ENCODE measurements around the gene HYAL3. TPM values are rescaled to one million over a fixed set of nuclear protein-coding genes. Genes with fewer than 3 reads are reported as not detected.
A peak's percentile ranks its signal among the peaks of the same experiment; 100 is the strongest.

The HYAL3 gene
- total and polyA plus RNA-seq, 2 experiments from 2014 or later = 2.4 to 7.1 TPM

DNA sequence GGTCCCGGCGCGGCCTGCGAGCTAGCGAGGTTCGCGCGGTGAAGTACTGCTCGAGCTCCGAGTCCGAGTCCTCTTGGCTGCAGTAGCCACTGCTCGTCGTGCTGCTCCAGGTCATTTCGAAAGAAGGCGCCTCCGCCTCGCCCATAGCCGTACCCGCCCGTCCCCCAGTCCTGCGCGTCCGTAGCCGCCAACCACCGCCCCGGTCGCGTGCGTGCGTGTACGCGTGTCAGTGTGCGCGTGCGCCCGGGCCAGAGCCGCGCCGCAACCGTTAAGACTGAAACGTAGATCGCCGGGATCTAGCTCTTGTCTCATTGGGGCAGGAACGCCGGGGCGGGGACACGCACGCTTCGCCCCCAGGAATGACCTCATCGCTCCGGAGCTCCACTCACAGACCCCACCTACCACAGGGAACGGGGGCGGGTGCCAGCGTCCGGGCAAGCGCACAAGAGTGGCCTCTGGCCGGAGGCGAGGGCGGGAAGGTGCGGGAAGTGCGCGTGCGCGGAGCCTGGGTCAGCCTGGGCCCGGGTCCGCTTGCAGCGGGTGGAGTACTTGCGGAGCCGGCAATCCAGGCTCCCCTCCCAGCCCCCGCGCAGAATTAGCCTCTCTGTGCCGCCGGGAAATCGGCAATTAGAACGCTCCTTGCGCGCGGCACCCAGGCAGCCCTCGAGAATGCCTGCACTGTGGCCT, 38.1 kb upstream of the HYAL3 start (continued):
- TF ChIP-seq ZNF462 (CRISPR knock-in tag; IDR thresholded peaks at IDR 0.05) (no peak), ZNF114 (CRISPR knock-in tag; IDR thresholded peaks at IDR 0.05) (no peak), CREB1 (CRISPR knock-in tag; IDR thresholded peaks at IDR 0.05; ENCODE audit: low read depth) (peak; percentile 56), EZH2 (IDR thresholded peaks at IDR 0.05; ENCODE audit: low read depth, unreplicated experiment) (no peak)

GRCh38 chr3:50336452-50337174, 37.4 kb upstream of the HYAL3 start:
- peak overlapping the region; percentile 87 for H3K27ac ChIP-seq (ENCODE audit: low read depth)
- peaks cover 34% of the 10 kb centered on the region for H3K4me1 Mint-ChIP-seq
- DNase-seq (ENCODE audit: low spot score) (peak; percentile 41), ATAC-seq (peak; percentile 4)
- H3K27ac Mint-ChIP-seq = peak overlapping the region; percentile 65
- H3K4me3 ChIP-seq = peak overlapping the region; percentile 97
- H3K36me3 Mint-ChIP-seq (ENCODE audit: low read depth) = peaks cover 6% of the 10 kb centered on the region
- H3K79me2 ChIP-seq (replicated peaks; ENCODE audit: insufficient read depth) = peaks cover 36% of the 10 kb centered on the region
- peaks cover 3% of the 10 kb centered on the region; the same call in 1 of the 3 replicates for H3K9me3 Mint-ChIP-seq
- peak overlapping the region; percentile 90 for H3K4me3 Mint-ChIP-seq
- peak overlapping the region; percentile 91; the same call in 1 of the 2 replicates for H2AFZ ChIP-seq
- H3K27me3 ChIP-seq (ENCODE audit: insufficient read depth) = peaks cover 36% of the 10 kb centered on the region
- H3K4me1 ChIP-seq (ENCODE audit: insufficient read depth) = peaks cover 24% of the 10 kb centered on the region
- 0 out of 2 replicates have a peak, but pooled peaks cover 4% of the 10 kb centered on the region for H3K36me3 ChIP-seq (ENCODE audit: insufficient read depth)
- H3K27me3 Mint-ChIP-seq (ENCODE audit: insufficient read depth, low read depth, poor library complexity) = peaks cover 44% of the 10 kb centered on the region
- H4K20me1 ChIP-seq (replicated peaks; ENCODE audit: insufficient read depth) = peaks cover 17% of the 10 kb centered on the region
- no peaks in the 10 kb centered on the region for H3K9me2 ChIP-seq (ENCODE audit: insufficient read depth)
- H3K4me2 ChIP-seq = peak overlapping the region; percentile 90
- peaks cover 37% of the 10 kb centered on the region for H3F3A ChIP-seq (replicated peaks; ENCODE audit: low read depth)
- 0 out of 4 replicates have a peak, but pooled peaks of 1 of the 2 experiments have one; percentile 10 for TF ChIP-seq CTCF (conservative IDR thresholded peaks at IDR 0.05; ENCODE audit: low read depth in 2 of 2)
- TF ChIP-seq, protein P1, sequence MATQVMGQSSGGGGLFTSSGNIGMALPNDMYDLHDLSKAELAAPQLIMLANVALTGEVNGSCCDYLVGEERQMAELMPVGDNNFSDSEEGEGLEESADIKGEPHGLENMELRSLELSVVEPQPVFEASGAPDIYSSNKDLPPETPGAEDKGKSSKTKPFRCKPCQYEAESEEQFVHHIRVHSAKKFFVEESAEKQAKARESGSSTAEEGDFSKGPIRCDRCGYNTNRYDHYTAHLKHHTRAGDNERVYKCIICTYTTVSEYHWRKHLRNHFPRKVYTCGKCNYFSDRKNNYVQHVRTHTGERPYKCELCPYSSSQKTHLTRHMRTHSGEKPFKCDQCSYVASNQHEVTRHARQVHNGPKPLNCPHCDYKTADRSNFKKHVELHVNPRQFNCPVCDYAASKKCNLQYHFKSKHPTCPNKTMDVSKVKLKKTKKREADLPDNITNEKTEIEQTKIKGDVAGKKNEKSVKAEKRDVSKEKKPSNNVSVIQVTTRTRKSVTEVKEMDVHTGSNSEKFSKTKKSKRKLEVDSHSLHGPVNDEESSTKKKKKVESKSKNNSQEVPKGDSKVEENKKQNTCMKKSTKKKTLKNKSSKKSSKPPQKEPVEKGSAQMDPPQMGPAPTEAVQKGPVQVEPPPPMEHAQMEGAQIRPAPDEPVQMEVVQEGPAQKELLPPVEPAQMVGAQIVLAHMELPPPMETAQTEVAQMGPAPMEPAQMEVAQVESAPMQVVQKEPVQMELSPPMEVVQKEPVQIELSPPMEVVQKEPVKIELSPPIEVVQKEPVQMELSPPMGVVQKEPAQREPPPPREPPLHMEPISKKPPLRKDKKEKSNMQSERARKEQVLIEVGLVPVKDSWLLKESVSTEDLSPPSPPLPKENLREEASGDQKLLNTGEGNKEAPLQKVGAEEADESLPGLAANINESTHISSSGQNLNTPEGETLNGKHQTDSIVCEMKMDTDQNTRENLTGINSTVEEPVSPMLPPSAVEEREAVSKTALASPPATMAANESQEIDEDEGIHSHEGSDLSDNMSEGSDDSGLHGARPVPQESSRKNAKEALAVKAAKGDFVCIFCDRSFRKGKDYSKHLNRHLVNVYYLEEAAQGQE (IDR thresholded peaks at IDR 0.05; ENCODE audit: unreplicated experiment) = no peak

All from GM23338 (cell line).